SK-N-MC (cell line): Measurements from ENCODE around the gene PTEN.
"Not testable (repeated sequence)": the region's sequence is repeated elsewhere in the genome, so short reads cannot be mapped to it uniquely, and the experiment has no call there.

Experiments
- DNase-seq: peaks from one replicate; pipeline ENCODE4 v3.0.0-alpha.2; 2011; ENCODE audit warnings: low read depth, low spot score
- H3K27ac ChIP-seq: fragments of 200-600 bp; sonication (generic); 2 replicates; pipeline ENCODE4 v1.5.1; 2016; ENCODE audit warnings: mixed run types
- H3K36me3 ChIP-seq: fragments of 200-600 bp; sonication (generic); 2 replicates; pipeline ENCODE4 v1.6.1; 2017; ENCODE audit warnings: antibody characterized with exemption, low read length, mixed read lengths; ENCODE audit not compliant: insufficient read depth
- H3K4me3 ChIP-seq: fragments of 200-600 bp; sonication (generic); 2 replicates; pipeline ENCODE4 v1.5.1; 2016
- H3K9ac ChIP-seq: fragments of 200-600 bp; sonication (generic); 2 replicates; pipeline ENCODE4 v1.8.0; 2017; ENCODE audit warnings: mixed run types, mixed read lengths; ENCODE audit not compliant: insufficient read length
- H3K9me3 ChIP-seq: fragments of 200-600 bp; sonication (generic); 2 replicates; pipeline ENCODE4 v1.6.1; 2017; ENCODE audit warnings: low read depth, mild to moderate bottlenecking, antibody characterized with exemption, low read length, moderate library complexity, mixed read lengths
- EZH2 ChIP-seq: fragments of 200-600 bp; sonication (generic); IDR thresholded peaks from one replicate; pipeline ENCODE4 v1.6.1; 2017; ENCODE audit warnings: antibody characterized with exemption
- FOXP2 ChIP-seq: optimal IDR thresholded peaks from 2 replicates; pipeline ENCODE3; 2011; ENCODE audit warnings: mild to moderate bottlenecking, moderate library complexity; ENCODE audit not compliant: insufficient read depth; ENCODE audit errors: extremely low read length, control extremely low read depth
- POLR2AphosphoS5 ChIP-seq: IDR thresholded peaks from 2 replicates; pipeline ENCODE4 v1.6.1; 2012; ENCODE audit warnings: mild to moderate bottlenecking, low read depth, low read length, borderline replicate concordance

PTEN gene

GRCh38 chr10:87843714-87844113, 19.7 kb upstream of the PTEN start:
- DNase-seq, result no peak
- Histone ChIP-seq H3K9me3 (no peaks in the 10 kb centered on the region), H3K36me3 (no peaks in the 10 kb centered on the region), H3K4me3 (no peak overlapping the region), H3K9ac (no peak overlapping the region), H3K27ac (no peak overlapping the region)
- TF ChIP-seq EZH2 (no peak), POLR2AphosphoS5 (no peak), FOXP2 (no peak)

- Histone ChIP-seq H3K4me3 (no peak overlapping the region), H3K9me3 (no peaks in the 10 kb centered on the region), H3K9ac (no peak overlapping the region), H3K36me3 (no peaks in the 10 kb centered on the region), H3K27ac (no peak overlapping the region)
- TF ChIP-seq EZH2, result no peak
- no peak for DNase-seq
Measured at GRCh38 chr10:87844837-87845623, 18.4 kb upstream of the PTEN start.

- Histone ChIP-seq H3K9ac (no peak overlapping the region), H3K9me3 (no peaks in the 10 kb centered on the region), H3K27ac (no peak overlapping the region), H3K4me3 (no peak overlapping the region), H3K36me3 (no peaks in the 10 kb centered on the region)
- TF ChIP-seq POLR2AphosphoS5 (no peak), FOXP2 (no peak), EZH2 (no peak)
- DNase-seq, result no peak
Measured at GRCh38 chr10:87845624-87845998, 17.8 kb upstream of the PTEN start.

- Histone ChIP-seq H3K9me3 (no peaks in the 10 kb centered on the region), H3K9ac (no peak overlapping the region), H3K36me3 (no peaks in the 10 kb centered on the region), H3K27ac (no peak overlapping the region), H3K4me3 (no peak overlapping the region)
- TF ChIP-seq EZH2 (no peak), POLR2AphosphoS5 (no peak), FOXP2 (no peak)
- no peak for DNase-seq
Measured at GRCh38 chr10:87846023-87846422, 17.4 kb upstream of the PTEN start.

- not testable (repeated sequence) for H3K27ac ChIP-seq, H3K9me3 ChIP-seq, H3K9ac ChIP-seq, DNase-seq, H3K36me3 ChIP-seq, H3K4me3 ChIP-seq
Measured at GRCh38 chr10:87846711-87847110, 16.7 kb upstream of the PTEN start.

GRCh38 chr10:87847550-87847949, 15.9 kb upstream of the PTEN start:
- no peaks in the 10 kb centered on the region for H3K9me3 ChIP-seq
- H3K9ac ChIP-seq, result no peak overlapping the region
- no peak overlapping the region for H3K4me3 ChIP-seq
- no peak for DNase-seq
- no peak overlapping the region for H3K27ac ChIP-seq
- TF ChIP-seq FOXP2, result no peak
- no peak for TF ChIP-seq EZH2
- TF ChIP-seq POLR2AphosphoS5, result no peak
- no peaks in the 10 kb centered on the region for H3K36me3 ChIP-seq

GRCh38 chr10:87849001-87849400, 14.4 kb upstream of the PTEN start:
- H3K9ac ChIP-seq, result no peak overlapping the region
- DNase-seq, result no peak
- no peak overlapping the region for H3K4me3 ChIP-seq
- no peak overlapping the region for H3K27ac ChIP-seq
- no peaks in the 10 kb centered on the region for H3K36me3 ChIP-seq
- no peak for TF ChIP-seq EZH2
- TF ChIP-seq POLR2AphosphoS5, result no peak
- no peak for TF ChIP-seq FOXP2
- H3K9me3 ChIP-seq, result no peaks in the 10 kb centered on the region

GRCh38 chr10:87850742-87851205, 12.7 kb upstream of the PTEN start:
- no peak for TF ChIP-seq POLR2AphosphoS5
- TF ChIP-seq EZH2, result no peak
- no peak for TF ChIP-seq FOXP2

GRCh38 chr10:87852089-87852488, 11.3 kb upstream of the PTEN start:
- Histone ChIP-seq H3K4me3 (no peak overlapping the region), H3K36me3 (no peaks in the 10 kb centered on the region), H3K27ac (no peak overlapping the region), H3K9ac (no peak overlapping the region), H3K9me3 (no peaks in the 10 kb centered on the region)
- TF ChIP-seq FOXP2 (no peak), POLR2AphosphoS5 (no peak), EZH2 (no peak)
- DNase-seq, result no peak

More at GRCh38 chr10:87850742-87851205, 12.7 kb upstream of the PTEN start:
- no peak overlapping the region for H3K9ac ChIP-seq
- no peaks in the 10 kb centered on the region for H3K36me3 ChIP-seq
- no peaks in the 10 kb centered on the region for H3K9me3 ChIP-seq
- no peak overlapping the region for H3K27ac ChIP-seq
- no peak for DNase-seq
- H3K4me3 ChIP-seq, result no peak overlapping the region

- H3K4me3 ChIP-seq, H3K36me3 ChIP-seq, H3K27ac ChIP-seq, DNase-seq, H3K9ac ChIP-seq, H3K9me3 ChIP-seq: not testable (repeated sequence)
Measured at GRCh38 chr10:87855247-87855646, 8.2 kb upstream of the PTEN start.

- not testable (repeated sequence) for H3K9ac ChIP-seq, H3K36me3 ChIP-seq, H3K27ac ChIP-seq, DNase-seq, H3K4me3 ChIP-seq, H3K9me3 ChIP-seq
Measured at GRCh38 chr10:87855665-87856064, 7.8 kb upstream of the PTEN start.
